Activated CD4-positive, alpha-beta T cell treated with anti-CD3 and anti-CD28 coated beads for 36 hours (primary cell): ENCODE measurements around the gene ZBTB1. TPM values are rescaled to one million over a fixed set of nuclear protein-coding genes. Genes with fewer than 3 reads are reported as not detected.
A peak's percentile ranks its signal among the peaks of the same experiment; 100 is the strongest.

Experiments used
- ATAC-seq: fragments of 200-7000 bp; cut with Tn5 transposase; one replicate; pipeline ENCODE4 v1.10.0; 2021; ENCODE audit warnings: mild to moderate bottlenecking, moderate library complexity
- CTCF ChIA-PET: fragments of 350-600 bp; sonication (Branson Sonifier 250); formaldehyde crosslinking; loops from one replicate; lab custom pipeline; 2021; ENCODE audit warnings: antibody characterized with exemption; lab: Charles Lee
- POLR2A ChIA-PET: fragments of 350-600 bp; sonication (Branson Sonifier 250); formaldehyde crosslinking; loops from one replicate; lab custom pipeline; 2021; ENCODE audit warnings: antibody characterized with exemption, inconsistent platforms; lab: Charles Lee
- DNase-seq: peaks from one replicate; pipeline ENCODE4 v3.0.0-alpha.2; 2020
- H3K27ac Mint-ChIP-seq: one replicate; pipeline ENCODE4 v1.8.0; 2021; ENCODE audit warnings: mixed read lengths
- H3K27me3 Mint-ChIP-seq: one replicate; pipeline ENCODE4 v1.8.0; 2021; ENCODE audit warnings: mixed read lengths
- H3K36me3 Mint-ChIP-seq: one replicate; pipeline ENCODE4 v1.8.0; 2021; ENCODE audit warnings: low read depth, mixed read lengths
- H3K4me1 Mint-ChIP-seq: one replicate; pipeline ENCODE4 v1.8.0; 2021; ENCODE audit warnings: mixed read lengths
- H3K4me3 Mint-ChIP-seq: one replicate; pipeline ENCODE4 v1.8.0; 2021; ENCODE audit warnings: mild to moderate bottlenecking, moderate library complexity, mixed read lengths
- H3K9me3 Mint-ChIP-seq: one replicate; pipeline ENCODE4 v1.8.0; 2021; ENCODE audit warnings: low read depth, mixed read lengths
- intact Hi-C, 2 experiments: fragments of 100-400 bp; cut with DNase I in 1 of 2; cut with micrococcal nuclease in 1 of 2; formaldehyde crosslinking; loops; one replicate each; pipeline versions ENCODE4 v1.14.2 to v1.15.1; 2022 to 2024; cut with DNase I, micrococcal nuclease
- total RNA-seq, 2 experiments: library from RNA; stranded (reverse); gene quantifications; one replicate each; pipeline ENCODE4 v1.2.3, GENCODE V29; 2021

ZBTB1 gene
- total RNA-seq, 2 experiments from 2014 or later, result 41.4 to 45.0 TPM

DNA sequence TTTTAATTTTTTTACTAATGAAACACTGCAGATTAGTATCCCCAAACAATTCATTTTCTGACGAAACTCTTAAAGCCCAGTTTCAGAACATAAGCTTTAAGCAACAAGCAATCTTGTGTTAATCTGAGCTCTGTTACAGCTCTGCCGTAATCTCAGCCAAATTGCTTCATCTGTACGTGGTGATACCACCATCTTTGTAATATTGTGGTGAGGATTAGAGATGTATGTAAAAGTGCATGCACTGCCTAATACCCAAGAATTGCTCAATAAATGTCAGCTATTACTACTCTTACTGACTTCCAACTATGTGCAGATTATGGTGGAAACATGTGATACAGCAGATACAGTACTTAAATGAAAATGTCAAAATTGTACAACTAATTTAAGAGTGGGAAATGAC lies 37.5 kb upstream of the ZBTB1 start:
- Mint-ChIP-seq H3K4me3 (no peak overlapping the region), H3K4me1 (peaks cover 42% of the 10 kb centered on the region), H3K27ac (no peak overlapping the region), H3K27me3 (no peaks in the 10 kb centered on the region), H3K36me3 (peaks cover 3% of the 10 kb centered on the region), H3K9me3 (no peaks in the 10 kb centered on the region)
- intact Hi-C loops, result loop anchor here in 1 of 2 experiments (2.0 to 10.0 kb wide), 4 partner anchors 35 to 168 kb away; partner anchors contain the start of genes MTHFD1, ZBTB1 and ZBTB25
- no peak for ATAC-seq
- DNase-seq, result no peak
- CTCF ChIA-PET, result interaction anchor here (1.0 to 2.7 kb wide), 5 partner anchors 8 to 123 kb away, joined by 3 to 18 read pairs (median 5); no protein-coding TSS in a partner anchor
- POLR2A ChIA-PET, result interaction anchor here (0.8 kb wide), 1 partner anchor 79 kb away, joined by 3 read pairs; no protein-coding TSS in a partner anchor

DNA sequence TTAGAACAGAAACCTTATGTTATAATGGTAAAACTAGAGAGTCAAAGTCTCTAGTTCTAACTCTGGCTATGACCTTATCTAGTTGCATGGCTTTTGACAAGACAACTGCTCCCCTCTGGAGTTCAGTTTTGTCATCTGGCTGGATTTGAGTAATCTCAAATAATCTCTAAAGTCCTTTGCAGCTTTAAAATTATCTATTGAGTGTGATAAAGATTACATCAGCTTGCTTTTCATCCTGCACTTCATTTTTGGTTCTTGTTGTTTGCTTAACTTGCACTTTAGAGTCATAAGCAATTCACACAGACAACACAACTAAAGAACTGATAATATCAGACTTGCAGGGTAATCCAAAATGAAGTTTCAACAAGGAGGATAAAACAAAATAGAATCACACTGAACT lies 37.0 kb upstream of the ZBTB1 start:
- DNase-seq (no peak), ATAC-seq (peak; percentile 30)
- H3K9me3 Mint-ChIP-seq, result no peaks in the 10 kb centered on the region

DNA sequence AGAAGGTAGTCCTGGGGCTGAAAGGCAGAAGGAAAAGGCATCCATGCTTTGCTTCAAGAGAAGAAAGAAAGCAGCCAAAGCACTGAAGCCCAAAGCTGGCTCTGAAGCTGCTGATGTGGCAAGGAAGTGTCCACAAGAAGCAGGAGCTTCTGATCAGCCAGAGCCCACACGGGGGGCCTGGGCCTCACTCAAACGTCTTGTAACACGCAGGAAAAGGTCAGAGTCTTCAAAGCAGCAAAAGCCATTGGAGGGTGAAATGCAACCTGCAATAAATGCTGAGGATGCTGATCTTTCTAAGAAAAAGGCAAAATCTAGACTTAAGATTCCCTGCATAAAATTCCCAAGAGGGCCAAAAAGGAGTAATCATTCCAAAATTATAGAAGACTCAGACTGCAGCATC lies 36.1 kb upstream of the ZBTB1 start:
- H3K27ac Mint-ChIP-seq, result peak overlapping the region; percentile 17
- ChIA-PET CTCF (interaction anchor here (0.5 to 1.8 kb wide), 4 partner anchors 10 to 763 kb away, joined by 3 to 9 read pairs (median 4); no protein-coding TSS in a partner anchor), POLR2A (no interaction called here)
- DNase-seq (no peak), ATAC-seq (no peak)
- intact Hi-C loops, result loop anchor here in 1 of 2 experiments (5.0 to 10.0 kb wide), 3 partner anchors 34 to 166 kb away; partner anchors contain the start of genes MTHFD1, ZBTB1 and ZBTB25
- no peaks in the 10 kb centered on the region for H3K9me3 Mint-ChIP-seq
- H3K36me3 Mint-ChIP-seq, result no peaks in the 10 kb centered on the region
- H3K4me1 Mint-ChIP-seq, result peaks cover 44% of the 10 kb centered on the region
- H3K4me3 Mint-ChIP-seq, result no peak overlapping the region
- no peaks in the 10 kb centered on the region for H3K27me3 Mint-ChIP-seq

More for the DNA sequence above, 37.0 kb upstream of the ZBTB1 start:
- Mint-ChIP-seq H3K27me3 (no peaks in the 10 kb centered on the region), H3K27ac (no peak overlapping the region), H3K36me3 (peaks cover 1% of the 10 kb centered on the region), H3K4me3 (no peak overlapping the region), H3K4me1 (peaks cover 42% of the 10 kb centered on the region)
- intact Hi-C loops, result loop anchor here in 1 of 2 experiments (2.0 to 10.0 kb wide), 4 partner anchors 35 to 167 kb away; partner anchors contain the start of genes MTHFD1, ZBTB1 and ZBTB25
- ChIA-PET POLR2A (interaction anchor here (0.8 kb wide), 1 partner anchor 80 kb away, joined by 3 read pairs; no protein-coding TSS in a partner anchor), CTCF (interaction anchor here (0.5 to 2.7 kb wide), 6 partner anchors 8 to 124 kb away, joined by 3 to 18 read pairs (median 4); no protein-coding TSS in a partner anchor)

DNA sequence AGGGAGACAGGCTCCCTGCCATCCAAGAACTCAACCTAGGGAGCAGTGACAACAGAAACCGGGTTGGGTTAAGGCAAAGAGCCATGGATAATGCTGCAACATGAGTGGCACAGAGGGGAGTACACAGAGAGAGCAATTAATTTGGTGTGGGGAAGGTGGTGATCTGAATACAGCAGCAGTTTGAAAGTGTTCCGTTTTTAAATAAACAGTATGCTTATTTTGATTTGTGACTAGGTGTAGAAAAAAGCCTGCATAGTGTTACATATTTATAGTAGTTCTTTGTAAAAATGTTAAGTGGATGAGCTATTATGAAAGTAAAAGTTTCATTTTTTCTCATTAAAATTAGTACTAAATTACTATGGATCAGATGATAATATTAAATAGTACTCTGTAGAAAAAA lies 30.5 kb upstream of the ZBTB1 start:
- no peaks in the 10 kb centered on the region for H3K9me3 Mint-ChIP-seq
- peaks cover 32% of the 10 kb centered on the region for H3K4me1 Mint-ChIP-seq
- no peak overlapping the region for H3K4me3 Mint-ChIP-seq
- no peak overlapping the region for H3K27ac Mint-ChIP-seq
- intact Hi-C loops, result no loop called here
- DNase-seq (no peak), ATAC-seq (peak; percentile 14)
- POLR2A ChIA-PET, result no interaction called here
- no peaks in the 10 kb centered on the region for H3K27me3 Mint-ChIP-seq
- CTCF ChIA-PET, result interaction anchor here (0.6 to 1.0 kb wide), 2 partner anchors 9 to 130 kb away, joined by 5 to 6 read pairs; no protein-coding TSS in a partner anchor
- peaks cover 5% of the 10 kb centered on the region for H3K36me3 Mint-ChIP-seq

DNA sequence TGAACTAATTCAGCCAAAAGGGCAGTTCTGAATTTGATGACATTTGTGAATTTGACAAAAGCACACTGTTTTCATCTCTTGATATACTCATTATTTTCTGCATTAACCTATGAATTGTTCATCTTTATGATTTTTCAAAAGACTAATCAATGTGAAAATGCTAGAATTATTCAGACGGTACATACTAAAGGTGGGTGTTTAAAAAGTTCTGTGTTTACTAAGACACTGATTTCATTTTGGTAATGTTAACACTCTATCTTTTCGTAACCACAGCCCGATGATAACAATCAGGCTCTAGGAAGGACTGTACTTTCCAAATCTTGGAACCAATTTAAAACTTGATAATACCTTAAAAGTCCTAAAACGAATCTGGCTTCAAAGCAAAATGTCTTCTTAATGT lies 29.9 kb upstream of the ZBTB1 start:
- ATAC-seq (peak; percentile 25), DNase-seq (no peak)
- peaks cover 6% of the 10 kb centered on the region for H3K36me3 Mint-ChIP-seq
- H3K9me3 Mint-ChIP-seq, result no peaks in the 10 kb centered on the region
- ChIA-PET CTCF (interaction anchor here (0.9 to 2.1 kb wide), 3 partner anchors 44 to 405 kb away, joined by 3 to 10 read pairs (median 6); partner anchors contain the start of gene SPTB), POLR2A (no interaction called here)
- H3K27ac Mint-ChIP-seq, result no peak overlapping the region
- H3K27me3 Mint-ChIP-seq, result no peaks in the 10 kb centered on the region
- H3K4me1 Mint-ChIP-seq, result peaks cover 30% of the 10 kb centered on the region
- intact Hi-C loops, result loop anchor here in 1 of 2 experiments (5.0 kb wide), 1 partner anchor 42 kb away; no protein-coding TSS in a partner anchor
- H3K4me3 Mint-ChIP-seq, result no peak overlapping the region

DNA sequence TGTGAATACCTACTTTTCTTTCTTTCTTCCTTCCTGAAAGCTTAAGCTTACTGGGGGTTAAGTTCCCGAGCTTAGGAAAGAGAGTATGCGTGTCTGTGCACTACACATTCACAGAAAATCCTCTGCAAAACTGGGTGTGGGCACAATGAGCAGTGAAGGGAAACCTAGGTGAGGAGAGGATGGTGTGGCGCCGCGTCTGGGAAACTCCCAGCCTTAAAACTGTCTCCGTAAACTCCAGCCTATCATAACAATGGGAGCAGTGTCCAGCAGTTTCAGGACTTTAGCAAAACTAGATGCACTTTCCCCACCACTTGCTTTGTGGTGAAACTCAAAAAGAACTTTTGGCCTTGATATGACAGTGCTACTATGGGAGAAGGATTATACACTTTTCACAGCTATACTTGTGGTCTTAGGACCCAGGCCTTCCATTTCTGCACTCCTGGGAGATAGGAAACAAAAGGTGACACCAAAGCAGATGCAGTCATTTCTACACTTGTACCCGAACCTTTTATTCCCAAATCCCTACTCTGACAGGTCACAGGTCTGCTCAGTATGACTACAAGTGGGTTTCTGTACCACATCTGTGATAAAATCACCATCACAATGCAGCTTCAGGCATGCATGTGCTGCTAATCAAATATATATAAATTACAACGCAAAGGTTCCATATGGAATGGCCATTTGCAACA lies 28.8 kb upstream of the ZBTB1 start:
- POLR2A ChIA-PET, result interaction anchor here (0.7 kb wide), 1 partner anchor 941 kb away, joined by 3 read pairs; no protein-coding TSS in a partner anchor
- intact Hi-C loops, result loop anchor here in 1 of 2 experiments (5.0 kb wide), 1 partner anchor 43 kb away; no protein-coding TSS in a partner anchor

DNA sequence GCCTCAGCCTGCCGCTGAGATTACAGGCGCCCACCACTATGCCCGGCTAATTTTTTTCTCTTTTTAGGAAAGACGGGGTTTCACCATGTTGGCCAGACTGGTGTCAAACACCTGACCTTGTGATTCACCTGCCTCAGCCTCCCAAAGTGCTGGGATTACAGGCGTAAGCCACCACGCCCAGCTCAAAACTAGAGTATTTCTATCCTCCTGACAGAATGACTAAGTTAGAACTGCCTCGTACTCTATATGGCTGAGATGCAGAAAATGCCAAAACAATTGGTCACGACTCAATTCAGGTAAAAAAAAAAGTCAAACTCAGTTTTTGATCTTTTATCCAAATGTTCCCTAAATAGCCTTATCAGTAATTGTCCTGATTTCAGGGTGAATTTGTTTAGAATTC lies 28.1 kb upstream of the ZBTB1 start:
- ATAC-seq (peak; percentile 59), DNase-seq (no peak)
- ChIA-PET CTCF (interaction anchor here (1.6 to 2.1 kb wide), 3 partner anchors 17 to 46 kb away, joined by 3 to 10 read pairs (median 3); no protein-coding TSS in a partner anchor), POLR2A (interaction anchor here (0.7 kb wide), 1 partner anchor 942 kb away, joined by 3 read pairs; no protein-coding TSS in a partner anchor)
- Mint-ChIP-seq H3K27me3 (no peaks in the 10 kb centered on the region), H3K36me3 (peaks cover 9% of the 10 kb centered on the region), H3K9me3 (no peaks in the 10 kb centered on the region), H3K27ac (no peak overlapping the region), H3K4me3 (no peak overlapping the region), H3K4me1 (peaks cover 30% of the 10 kb centered on the region)
- intact Hi-C loops, result loop anchor here in 1 of 2 experiments (5.0 kb wide), 1 partner anchor 44 kb away; no protein-coding TSS in a partner anchor

More for the DNA sequence above, 28.8 kb upstream of the ZBTB1 start:
- Mint-ChIP-seq H3K4me3 (no peak overlapping the region), H3K36me3 (peaks cover 9% of the 10 kb centered on the region), H3K9me3 (no peaks in the 10 kb centered on the region), H3K27me3 (no peaks in the 10 kb centered on the region), H3K27ac (no peak overlapping the region), H3K4me1 (peaks cover 30% of the 10 kb centered on the region)
- CTCF ChIA-PET, result interaction anchor here (0.6 to 2.1 kb wide), 5 partner anchors 9 to 133 kb away, joined by 3 to 10 read pairs (median 3); no protein-coding TSS in a partner anchor
- ATAC-seq (no peak), DNase-seq (no peak)

DNA sequence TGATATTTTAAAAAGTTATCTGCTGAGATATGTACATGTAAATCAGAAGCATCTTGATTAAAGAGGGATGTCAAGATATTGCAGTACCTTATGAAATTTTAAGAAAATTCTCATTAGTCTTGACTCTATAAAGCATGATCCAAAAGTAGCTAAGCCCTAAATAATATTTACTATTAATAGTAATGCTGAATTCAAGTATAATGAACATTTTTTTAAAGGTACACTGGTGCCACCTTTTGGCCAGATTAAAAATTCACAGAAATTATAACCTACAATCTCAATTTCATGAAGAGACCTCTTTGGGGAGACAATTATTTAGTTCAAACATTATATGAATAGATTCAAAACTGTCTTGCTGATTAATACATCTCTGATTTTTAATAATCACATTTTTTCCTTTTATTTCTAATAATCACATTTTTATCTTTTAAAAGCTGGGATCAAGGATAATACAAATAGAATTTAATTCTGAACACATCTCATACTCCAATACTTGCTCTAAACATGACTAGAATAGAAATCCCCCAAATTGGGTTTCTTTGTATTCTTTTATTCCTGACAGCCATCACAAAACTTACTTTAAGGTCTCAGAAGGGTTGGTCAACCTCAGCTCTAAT lies 25.8 kb upstream of the ZBTB1 start:
- Mint-ChIP-seq H3K27me3 (no peaks in the 10 kb centered on the region), H3K4me1 (peaks cover 37% of the 10 kb centered on the region), H3K4me3 (no peak overlapping the region), H3K9me3 (no peaks in the 10 kb centered on the region), H3K36me3 (peaks cover 11% of the 10 kb centered on the region), H3K27ac (no peak overlapping the region)
- intact Hi-C loops, result loop anchor here (1.0 to 5.0 kb wide), 4 partner anchors 46 to 134 kb away; no protein-coding TSS in a partner anchor
- ChIA-PET CTCF (interaction anchor here (0.7 to 4.1 kb wide), 17 partner anchors 9 to 174 kb away, joined by 3 to 33 read pairs (median 5); partner anchors contain the start of genes AKAP5 and MTHFD1), POLR2A (no interaction called here)
- no peak for ATAC-seq
- DNase-seq, result no peak

DNA sequence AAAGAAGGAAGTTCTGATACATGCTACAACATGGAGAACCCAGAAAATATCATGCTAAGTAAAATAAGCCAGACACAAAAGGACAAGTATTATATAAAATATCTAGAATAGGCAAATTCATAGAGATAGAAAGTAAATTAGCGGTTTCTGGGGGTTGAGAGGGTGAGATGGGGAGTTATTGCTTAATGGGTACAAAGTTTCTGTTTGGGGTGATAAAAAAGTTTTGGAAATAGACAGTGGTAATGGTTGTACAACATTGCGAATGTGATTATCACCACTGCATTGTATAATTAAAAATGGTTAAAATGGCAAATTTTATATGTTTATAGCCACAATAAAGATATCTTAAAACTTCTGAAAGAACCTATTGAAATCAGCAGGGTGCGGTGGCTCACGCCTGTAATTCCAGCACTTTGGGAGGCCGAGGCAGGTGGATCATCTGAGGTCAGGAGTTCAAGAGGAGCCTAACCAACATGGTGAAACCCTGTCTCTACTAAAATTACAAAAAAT lies 15.9 kb upstream of the ZBTB1 start:
- no peak for ATAC-seq

DNA sequence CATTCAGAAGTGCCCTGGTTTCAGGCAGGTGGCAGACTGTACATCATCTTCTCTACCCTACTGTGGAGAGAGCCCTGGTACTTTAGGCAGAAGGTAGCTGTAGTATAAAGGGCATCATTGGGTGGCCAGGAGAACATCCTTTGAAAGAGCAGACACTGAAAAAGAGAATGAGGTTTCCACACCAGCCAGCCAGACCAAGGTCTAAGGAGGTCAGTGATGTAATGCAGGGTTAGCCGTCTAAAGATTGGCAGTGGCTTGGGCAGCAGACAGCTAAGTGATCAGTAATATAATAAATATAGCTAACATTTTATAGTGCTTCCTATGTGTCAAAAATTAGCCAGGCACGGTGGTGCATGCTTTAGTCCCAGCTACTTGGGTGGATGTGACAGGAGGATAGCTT lies 12.9 kb upstream of the ZBTB1 start:
- peaks cover 54% of the 10 kb centered on the region for H3K36me3 Mint-ChIP-seq
- intact Hi-C loops, result no loop called here
- ChIA-PET POLR2A (no interaction called here), CTCF (interaction anchor here (1.4 kb wide), 1 partner anchor 61 kb away, joined by 5 read pairs; no protein-coding TSS in a partner anchor)
- no peak overlapping the region for H3K27ac Mint-ChIP-seq
- no peak for ATAC-seq
- H3K4me3 Mint-ChIP-seq, result no peak overlapping the region
- H3K4me1 Mint-ChIP-seq, result peaks cover 46% of the 10 kb centered on the region
- no peaks in the 10 kb centered on the region for H3K9me3 Mint-ChIP-seq
- DNase-seq, result no peak
- no peaks in the 10 kb centered on the region for H3K27me3 Mint-ChIP-seq

More for the DNA sequence above, 15.9 kb upstream of the ZBTB1 start:
- Mint-ChIP-seq H3K27me3 (no peaks in the 10 kb centered on the region), H3K9me3 (no peaks in the 10 kb centered on the region), H3K36me3 (peaks cover 56% of the 10 kb centered on the region), H3K4me1 (peaks cover 31% of the 10 kb centered on the region), H3K4me3 (no peak overlapping the region), H3K27ac (no peak overlapping the region)
- ChIA-PET POLR2A (no interaction called here), CTCF (interaction anchor here (0.7 to 3.6 kb wide), 5 partner anchors 10 to 361 kb away, joined by 3 to 12 read pairs (median 4); no protein-coding TSS in a partner anchor)
- DNase-seq, result no peak
- intact Hi-C loops, result no loop called here
